Sigmoid colon (tissue), 7 donors: Measurements from ENCODE around the gene NBAS. TPM values are rescaled to one million over a fixed set of nuclear protein-coding genes. Genes with fewer than 3 reads are reported as not detected.

Experiments used
- DNase-seq: peaks from one replicate; pipeline ENCODE4 v3.0.0-alpha.2; 2019
- H3K27ac ChIP-seq, 4 donors: fragments of 200-600 bp; sonication (generic); one replicate each; pipeline ENCODE4 v1.5.1; 2016 to 2019; ENCODE audit warnings: mild to moderate bottlenecking in 1 of 4
- H3K27me3 ChIP-seq, 3 donors: fragments of 200-600 bp; sonication (generic); one replicate each; pipeline ENCODE4 v1.5.1; 2019; ENCODE audit warnings: mild to moderate bottlenecking in 1 of 3
- H3K36me3 ChIP-seq, 4 donors: fragments of 200-600 bp; sonication (generic); one replicate each; pipeline ENCODE4 v1.5.1; 2016 to 2019
- H3K4me1 ChIP-seq, 4 donors: fragments of 200-600 bp; sonication (generic); one replicate each; pipeline ENCODE4 v1.5.1; 2017 to 2019
- H3K4me3 ChIP-seq, 4 donors: fragments of 200-600 bp; sonication (generic); one replicate each; pipeline ENCODE4 v1.5.1; 2017 to 2019; ENCODE audit warnings: mild to moderate bottlenecking in 2 of 4, moderate library complexity in 1 of 4
- H3K9me3 ChIP-seq, 4 donors: fragments of 200-600 bp in 3 of 4; sonication (generic) in 3 of 4; one replicate each; pipeline versions ENCODE4 v1.5.1 to v1.6.1; 2013 to 2019
- CTCF ChIP-seq, 4 experiments: fragments of 450-650 bp in 3 of 4; fragments of 200-600 bp in 1 of 4; IDR thresholded peaks; one replicate each; pipeline ENCODE4 v1.5.1; 2016 to 2019; ENCODE audit warnings: antibody characterized with exemption in 4 of 4, mild to moderate bottlenecking in 3 of 4, moderate library complexity in 2 of 4
- EP300 ChIP-seq, 4 donors: sonication (generic); formaldehyde crosslinking; IDR thresholded peaks; one replicate each; pipeline ENCODE4 v1.6.1; 2017; ENCODE audit warnings: antibody characterized with exemption in 4 of 4
- POLR2A ChIP-seq, 2 donors: fragments of 450-650 bp; IDR thresholded peaks; one replicate each; pipeline ENCODE4 v1.6.1; 2016; ENCODE audit warnings: antibody characterized with exemption in 2 of 2, mild to moderate bottlenecking in 2 of 2, moderate library complexity in 2 of 2
- POLR2AphosphoS5 ChIP-seq, 4 donors: sonication (generic); formaldehyde crosslinking; IDR thresholded peaks; one replicate each; pipeline ENCODE4 v1.6.1; 2017; ENCODE audit warnings: antibody characterized with exemption in 4 of 4
- WGBS, 2 donors: extraction: QIAGEN DNeasy Blood & Tissue Kit; methylation state at CpG; one replicate each; pipeline ENCODE4 v1.1.7; 2013; 5-methylcytosine and 5-hydroxymethylcytosine counted together
- intact Hi-C: fragments of 100-400 bp; cut with DNase I; formaldehyde crosslinking; loops from one replicate; pipeline ENCODE4 v1.15.1; 2023
- polyA plus RNA-seq, 3 donors: library from polyadenylated mRNA; stranded (reverse); fragments of 200-250 nt; gene quantifications; one replicate each; pipeline ENCODE4 v1.2.3, GENCODE V29; 2013
- total RNA-seq, 4 donors: library from RNA; depleted of rRNA; stranded (reverse); fragments of >200 nt; gene quantifications; one replicate each; pipeline ENCODE4 v1.1.0, GENCODE V29; 2016
- donor health status: healthy with polysubstance abuse.
- donor health status: Bipolar disorder and iron deficiency.
- donor health status: healthy.

The NBAS gene
- total and polyA plus RNA-seq, 7 donors: 3.9 to 53.2 (median 41.9) TPM

- intact Hi-C loops: no loop called here
- TF ChIP-seq CTCF (IDR thresholded peaks at IDR 0.05) (no peak), EP300 (IDR thresholded peaks at IDR 0.05) (no peak), POLR2AphosphoS5 (IDR thresholded peaks at IDR 0.05) (no peak), POLR2A (IDR thresholded peaks at IDR 0.05) (no peak)
- DNase-seq: no peak
- Histone ChIP-seq H3K36me3 (peaks cover 0 to 33% (median 1%) of the 10 kb centered on the region in 4 donors), H3K27me3 (no peaks in the 10 kb centered on the region), H3K9me3 (no peaks in the 10 kb centered on the region), H3K27ac (no peak overlapping the region), H3K4me1 (no peaks in the 10 kb centered on the region), H3K4me3 (no peak overlapping the region)
- 90 to 97% methylated on average over 7 of the region's 7 CpGs for WGBS, 2 donors
These were observed 330.4 kb downstream of the NBAS start for GRCh38 chr2:15230599-15231192.

GRCh38 chr2:15226661-15227060 is 334.5 kb downstream of the NBAS start:
- intact Hi-C loops: no loop called here
- no peaks in the 10 kb centered on the region for H3K9me3 ChIP-seq
- DNase-seq: no peak
- TF ChIP-seq EP300 (IDR thresholded peaks at IDR 0.05) (no peak), POLR2A (IDR thresholded peaks at IDR 0.05) (no peak), CTCF (IDR thresholded peaks at IDR 0.05) (no peak), POLR2AphosphoS5 (IDR thresholded peaks at IDR 0.05) (no peak)
- no peaks in the 10 kb centered on the region for H3K4me1 ChIP-seq
- no peak overlapping the region for H3K4me3 ChIP-seq
- no peak overlapping the region for H3K27ac ChIP-seq
- peaks cover 0 to 27% (median under 1%) of the 10 kb centered on the region in 4 donors for H3K36me3 ChIP-seq
- 65 to 89% methylated on average over 2 of the region's 2 CpGs for WGBS, 2 donors
- H3K27me3 ChIP-seq: no peaks in the 10 kb centered on the region

- H3K9me3 ChIP-seq: no peaks in the 10 kb centered on the region
- no peaks in the 10 kb centered on the region for H3K27me3 ChIP-seq
- TF ChIP-seq POLR2AphosphoS5 (IDR thresholded peaks at IDR 0.05) (no peak), CTCF (IDR thresholded peaks at IDR 0.05) (no peak), EP300 (IDR thresholded peaks at IDR 0.05) (no peak), POLR2A (IDR thresholded peaks at IDR 0.05) (no peak)
- no peak for DNase-seq
- 96 to 98% methylated on average over 4 of the region's 4 CpGs for WGBS, 2 donors
- no peak overlapping the region for H3K4me3 ChIP-seq
- peaks cover 0 to 14% (median 0%) of the 10 kb centered on the region in 4 donors for H3K36me3 ChIP-seq
- intact Hi-C loops: no loop called here
- no peak overlapping the region for H3K27ac ChIP-seq
- no peaks in the 10 kb centered on the region for H3K4me1 ChIP-seq
These were observed 336.0 kb downstream of the NBAS start for GRCh38 chr2:15225131-15225530.

- DNase-seq: no peak
- H3K36me3 ChIP-seq: peaks cover 0 to 14% (median 0%) of the 10 kb centered on the region in 4 donors
- H3K27me3 ChIP-seq: no peaks in the 10 kb centered on the region
- intact Hi-C loops: no loop called here
- 92 to 94% methylated on average over 6 of the region's 6 CpGs for WGBS, 2 donors
- TF ChIP-seq POLR2AphosphoS5 (IDR thresholded peaks at IDR 0.05): no peak
- TF ChIP-seq POLR2A (IDR thresholded peaks at IDR 0.05): no peak
- no peak for TF ChIP-seq CTCF (IDR thresholded peaks at IDR 0.05)
- TF ChIP-seq EP300 (IDR thresholded peaks at IDR 0.05): no peak
- no peak overlapping the region for H3K27ac ChIP-seq
- H3K4me3 ChIP-seq: no peak overlapping the region
- H3K4me1 ChIP-seq: no peaks in the 10 kb centered on the region
- H3K9me3 ChIP-seq: no peaks in the 10 kb centered on the region
These were observed 336.5 kb downstream of the NBAS start for GRCh38 chr2:15224641-15225040.

- Histone ChIP-seq H3K27me3 (no peaks in the 10 kb centered on the region), H3K27ac (no peak overlapping the region), H3K4me3 (no peak overlapping the region), H3K36me3 (peaks cover 0 to 14% (median 0%) of the 10 kb centered on the region in 4 donors), H3K9me3 (no peaks in the 10 kb centered on the region), H3K4me1 (no peaks in the 10 kb centered on the region)
- 80 to 81% methylated on average over 3 of the region's 3 CpGs for WGBS, 2 donors
- DNase-seq: no peak
- TF ChIP-seq POLR2AphosphoS5 (IDR thresholded peaks at IDR 0.05) (no peak), EP300 (IDR thresholded peaks at IDR 0.05) (no peak), CTCF (IDR thresholded peaks at IDR 0.05) (no peak), POLR2A (IDR thresholded peaks at IDR 0.05) (no peak)
- intact Hi-C loops: no loop called here
These were observed 337.2 kb downstream of the NBAS start for GRCh38 chr2:15223887-15224286.
